Testis (tissue), 2 donors: ENCODE measurements around the gene FOXR1.
"Not testable (repeated sequence)": the region's sequence is repeated elsewhere in the genome, so short reads cannot be mapped to it uniquely, and the experiment has no call there.

Experiments
- CTCF ChIP-seq, 3 experiments: fragments of 450-650 bp in 2 of 3; fragments of 200-600 bp in 1 of 3; sonication (generic) in 1 of 3; IDR thresholded peaks; one replicate each; pipeline ENCODE4 v1.5.1; 2016 to 2019; ENCODE audit warnings: antibody characterized with exemption in 3 of 3, mild to moderate bottlenecking in 2 of 3, moderate library complexity in 1 of 3
- POLR2A ChIP-seq: fragments of 450-650 bp; IDR thresholded peaks from one replicate; pipeline ENCODE4 v1.6.1; 2017; ENCODE audit warnings: antibody characterized with exemption, mild to moderate bottlenecking, moderate library complexity

- not testable (repeated sequence) for TF ChIP-seq POLR2A; CTCF (IDR thresholded peaks at IDR 0.05)
Observed at GRCh38 chr11:118953976-118954375, 17.6 kb upstream of the FOXR1 start.
